Endothelial cell of umbilical vein (primary cell): ENCODE measurements around the gene SMIM27.

Source experiments
- EZH2 ChIP-seq: IDR thresholded peaks from 2 replicates; pipeline ENCODE4 v1.6.1; 2012; ENCODE audit warnings: borderline replicate concordance, low read depth, mild to moderate bottlenecking, moderate library complexity, low read length, inconsistent platforms; ENCODE audit not compliant: severe bottlenecking
- GATA2 ChIP-seq: IDR thresholded peaks from 2 replicates; pipeline ENCODE4 v1.7.0; 2011; ENCODE audit warnings: low read depth, mild to moderate bottlenecking, moderate library complexity, mixed read lengths, low read length; ENCODE audit not compliant: insufficient read length, insufficient read depth
- JUN ChIP-seq: IDR thresholded peaks from 2 replicates; pipeline ENCODE4 v1.6.1; 2011; ENCODE audit warnings: borderline replicate concordance, low read depth; ENCODE audit not compliant: insufficient read length, insufficient read depth
- POLR2A ChIP-seq: IDR thresholded peaks from 2 replicates; pipeline ENCODE4 v1.6.1; 2012; ENCODE audit warnings: low read depth, mild to moderate bottlenecking, control low read depth, low read length
- POLR2AphosphoS5 ChIP-seq: IDR thresholded peaks from 2 replicates; pipeline ENCODE4 v1.6.1; 2012; ENCODE audit warnings: low read depth, mild to moderate bottlenecking, control low read depth, low read length, moderate library complexity; ENCODE audit not compliant: insufficient read depth
- TF ChIP-seq, protein P1 (sequence below), 2 donors: IDR thresholded peaks; 1 replicate in 1 of 2; 2 replicates in 1 of 2; pipeline ENCODE4 v1.5.1; 2011; ENCODE audit warnings: low read length in 2 of 2, mild to moderate bottlenecking in 2 of 2, moderate library complexity in 2 of 2, control low read depth in 1 of 2, inconsistent platforms in 1 of 2, low read depth in 1 of 2; ENCODE audit not compliant: insufficient read depth in 1 of 2; ENCODE audit errors: extremely low read depth in 1 of 2
- TF ChIP-seq, protein P2 (sequence below): IDR thresholded peaks from 2 replicates; pipeline ENCODE4 v1.6.1; 2011; ENCODE audit not compliant: insufficient read depth, insufficient read length

DNA sequence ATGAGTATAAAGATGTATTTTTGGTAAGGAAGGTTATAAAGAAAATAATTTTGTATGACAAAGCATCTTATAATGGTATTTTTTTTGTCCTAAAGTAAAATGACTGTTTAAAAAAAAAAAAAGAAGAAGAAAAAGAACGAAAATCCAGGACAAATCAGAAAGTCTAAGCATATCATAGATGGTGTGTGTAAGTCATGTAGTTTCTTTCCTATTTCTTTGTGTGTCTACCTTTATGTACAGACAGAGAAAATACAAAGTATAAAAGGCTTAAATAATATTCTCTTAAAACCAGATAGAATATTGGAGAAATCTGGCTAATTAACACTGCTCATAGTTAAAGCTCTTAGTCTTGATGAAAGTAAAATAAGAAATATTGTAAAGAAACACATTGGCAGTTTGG, 33.9 kb upstream of the SMIM27 start:
- TF ChIP-seq POLR2A, result no peak
- TF ChIP-seq GATA2, result no peak
- TF ChIP-seq, protein P1, sequence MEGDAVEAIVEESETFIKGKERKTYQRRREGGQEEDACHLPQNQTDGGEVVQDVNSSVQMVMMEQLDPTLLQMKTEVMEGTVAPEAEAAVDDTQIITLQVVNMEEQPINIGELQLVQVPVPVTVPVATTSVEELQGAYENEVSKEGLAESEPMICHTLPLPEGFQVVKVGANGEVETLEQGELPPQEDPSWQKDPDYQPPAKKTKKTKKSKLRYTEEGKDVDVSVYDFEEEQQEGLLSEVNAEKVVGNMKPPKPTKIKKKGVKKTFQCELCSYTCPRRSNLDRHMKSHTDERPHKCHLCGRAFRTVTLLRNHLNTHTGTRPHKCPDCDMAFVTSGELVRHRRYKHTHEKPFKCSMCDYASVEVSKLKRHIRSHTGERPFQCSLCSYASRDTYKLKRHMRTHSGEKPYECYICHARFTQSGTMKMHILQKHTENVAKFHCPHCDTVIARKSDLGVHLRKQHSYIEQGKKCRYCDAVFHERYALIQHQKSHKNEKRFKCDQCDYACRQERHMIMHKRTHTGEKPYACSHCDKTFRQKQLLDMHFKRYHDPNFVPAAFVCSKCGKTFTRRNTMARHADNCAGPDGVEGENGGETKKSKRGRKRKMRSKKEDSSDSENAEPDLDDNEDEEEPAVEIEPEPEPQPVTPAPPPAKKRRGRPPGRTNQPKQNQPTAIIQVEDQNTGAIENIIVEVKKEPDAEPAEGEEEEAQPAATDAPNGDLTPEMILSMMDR (IDR thresholded peaks at IDR 0.05; ENCODE audit: extremely low read depth in 1 of 2, insufficient read depth in 1 of 2, low read depth in 1 of 2, low read length in 2 of 2), result no peak
- no peak for TF ChIP-seq POLR2AphosphoS5
- TF ChIP-seq, protein P2, sequence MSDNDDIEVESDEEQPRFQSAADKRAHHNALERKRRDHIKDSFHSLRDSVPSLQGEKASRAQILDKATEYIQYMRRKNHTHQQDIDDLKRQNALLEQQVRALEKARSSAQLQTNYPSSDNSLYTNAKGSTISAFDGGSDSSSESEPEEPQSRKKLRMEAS, result no peak
- TF ChIP-seq EZH2, result no peak
- no peak for TF ChIP-seq JUN
